ENCODE results near the gene NOPCHAP1.
A peak's percentile ranks its signal among the peaks of the same experiment; 100 is the strongest.
"Not testable (repeated sequence)": the region's sequence is repeated elsewhere in the genome, so short reads cannot be mapped to it uniquely, and the experiment has no call there.

NOPCHAP1 gene

GRCh38 chr12:104966677-104967076 lies 19.4 kb upstream of the NOPCHAP1 start:
- DNase-seq: no peak

GRCh38 chr12:104969343-104969742 lies 16.8 kb upstream of the NOPCHAP1 start:
- DNase-seq: no peak

GRCh38 chr12:104971306-104971705 lies 14.8 kb upstream of the NOPCHAP1 start:
- DNase-seq: no peak

GRCh38 chr12:104973250-104973649 lies 12.9 kb upstream of the NOPCHAP1 start:
- no peak for DNase-seq

- DNase-seq: peak; percentile 16
These were observed 11.4 kb upstream of the NOPCHAP1 start for GRCh38 chr12:104974626-104975290.

GRCh38 chr12:104975587-104976343 lies 10.4 kb upstream of the NOPCHAP1 start:
- DNase-seq: no peak

GRCh38 chr12:104976703-104977102 lies 9.4 kb upstream of the NOPCHAP1 start:
- DNase-seq: no peak

- DNase-seq: not testable (repeated sequence)
These were observed 8.4 kb upstream of the NOPCHAP1 start for GRCh38 chr12:104977688-104978087.

- no peak for DNase-seq
These were observed 910 bp upstream of the NOPCHAP1 start for GRCh38 chr12:104985206-104985605.

- no peak for DNase-seq
These were observed 4.8 kb downstream of the NOPCHAP1 start for GRCh38 chr12:104990950-104991349.

GRCh38 chr12:104991565-104992128 lies 5.5 kb downstream of the NOPCHAP1 start:
- DNase-seq: no peak

- no peak for DNase-seq
These were observed 8.2 kb downstream of the NOPCHAP1 start for GRCh38 chr12:104994336-104994735.

GRCh38 chr12:104997541-104997940 lies 11.4 kb downstream of the NOPCHAP1 start:
- DNase-seq: no peak

GRCh38 chr12:104998423-104999346 lies 12.6 kb downstream of the NOPCHAP1 start:
- no peak for DNase-seq

GRCh38 chr12:104999347-104999685 lies 13.2 kb downstream of the NOPCHAP1 start:
- DNase-seq: no peak

GRCh38 chr12:105001476-105001875 lies 15.4 kb downstream of the NOPCHAP1 start:
- DNase-seq: no peak

GRCh38 chr12:105013892-105014291 lies 27.8 kb downstream of the NOPCHAP1 start:
- DNase-seq: no peak

- DNase-seq: no peak
These were observed 28.5 kb downstream of the NOPCHAP1 start for GRCh38 chr12:105014603-105015002.

- no peak for DNase-seq
These were observed 29.4 kb downstream of the NOPCHAP1 start for GRCh38 chr12:105015543-105015942.

- no peak for DNase-seq
These were observed 31.9 kb downstream of the NOPCHAP1 start for GRCh38 chr12:105018012-105018411.

- no peak for DNase-seq
These were observed 32.7 kb downstream of the NOPCHAP1 start for GRCh38 chr12:105018776-105019175.

GRCh38 chr12:105020241-105020962 lies 34.3 kb downstream of the NOPCHAP1 start:
- DNase-seq: no peak

All from CD4-positive, alpha-beta T cell treated with Interleukin-17A for 1 hour (primary cell).